ENCODE measurements around the gene NAE1. TPM values are rescaled to one million over a fixed set of nuclear protein-coding genes. Genes with fewer than 3 reads are reported as not detected.

NAE1 gene
- total RNA-seq, 2 donors from 2014 or later, result 93.9 to 121 TPM

GRCh38 chr16:66786551-66786950 is 44.2 kb downstream of the NAE1 start:
- no peak for DNase-seq (ENCODE audit: low spot score in 2 of 2)
- Mint-ChIP-seq H3K36me3 (no peaks in the 10 kb centered on the region), H3K9me3 (no peaks in the 10 kb centered on the region), H3K27ac (no peak overlapping the region)
- ATAC-seq, result no peak

- H3K27ac Mint-ChIP-seq, result no peak overlapping the region
- no peaks in the 10 kb centered on the region for H3K9me3 Mint-ChIP-seq
- no peaks in the 10 kb centered on the region for H3K36me3 Mint-ChIP-seq
- ATAC-seq (no peak), DNase-seq (ENCODE audit: low spot score in 2 of 2) (no peak)
These were observed 54.3 kb downstream of the NAE1 start for GRCh38 chr16:66776457-66776856.

- Mint-ChIP-seq H3K36me3 (no peaks in the 10 kb centered on the region), H3K9me3 (no peaks in the 10 kb centered on the region), H3K27ac (no peak overlapping the region)
- DNase-seq (ENCODE audit: low spot score in 2 of 2) (no peak), ATAC-seq (no peak)
These were observed 55.8 kb downstream of the NAE1 start for GRCh38 chr16:66774981-66775380.

- H3K36me3 Mint-ChIP-seq, result no peaks in the 10 kb centered on the region
- no peak overlapping the region for H3K27ac Mint-ChIP-seq
- no peaks in the 10 kb centered on the region for H3K9me3 Mint-ChIP-seq
- no peak for ATAC-seq
- DNase-seq (ENCODE audit: low spot score in 2 of 2), result no peak
These were observed 72.7 kb downstream of the NAE1 start for GRCh38 chr16:66758086-66758485.

GRCh38 chr16:66754819-66755218 is 76.0 kb downstream of the NAE1 start:
- H3K36me3 Mint-ChIP-seq, result peaks cover 0 to 19% of the 10 kb centered on the region in 2 donors
- H3K9me3 Mint-ChIP-seq, result no peaks in the 10 kb centered on the region
- DNase-seq (ENCODE audit: low spot score in 2 of 2) (no peak), ATAC-seq (no peak)
- no peak overlapping the region for H3K27ac Mint-ChIP-seq

GRCh38 chr16:66754211-66754610 is 76.6 kb downstream of the NAE1 start:
- DNase-seq (ENCODE audit: low spot score in 2 of 2) (no peak), ATAC-seq (no peak)
- H3K36me3 Mint-ChIP-seq, result peaks cover 0 to 19% of the 10 kb centered on the region in 2 donors
- H3K27ac Mint-ChIP-seq, result no peak overlapping the region
- no peaks in the 10 kb centered on the region for H3K9me3 Mint-ChIP-seq

- ATAC-seq (no peak), DNase-seq (ENCODE audit: low spot score in 2 of 2) (no peak)
- Mint-ChIP-seq H3K9me3 (no peaks in the 10 kb centered on the region), H3K27ac (no peak overlapping the region), H3K36me3 (peaks cover 0 to 19% of the 10 kb centered on the region in 2 donors)
These were observed 77.8 kb downstream of the NAE1 start for GRCh38 chr16:66752958-66753357.

Other genes starting within 250 kb of the NAE1 start
- 10 to 100 TPM; 40.0 to 74.0 TPM for gene CMTM3, start 226.3 kb downstream of the NAE1 start, total RNA-seq
- 1 to 10 TPM; 2.4 to 3.3 TPM for gene CMTM4, start 134.2 kb downstream of the NAE1 start, total RNA-seq
- gene DYNC1LI2, start 79.4 kb downstream of the NAE1 start, total RNA-seq, result 10 to 100 TPM; 51.6 to 61.4 TPM
- gene TERB1, start 29.4 kb downstream of the NAE1 start, total RNA-seq, result not detected
- not detected for gene CA7, start 13.4 kb upstream of the NAE1 start, total RNA-seq
- 10 to 100 TPM; 28.7 to 65.1 TPM for gene PDP2, start 49.5 kb upstream of the NAE1 start, total RNA-seq
- gene CDH16, start 87.9 kb upstream of the NAE1 start, total RNA-seq, result not detected
- 1 to 10 TPM in 1 of 2 donors, under 1 TPM in 1; 0.99 to 3.8 TPM for gene RRAD, start 94.6 kb upstream of the NAE1 start, total RNA-seq
- gene CIAO2B, start 103.4 kb upstream of the NAE1 start, total RNA-seq, result 100 to 1,000 TPM; 169 to 196 TPM
- 10 to 100 TPM; 26.2 to 29.8 TPM for gene CES2, start 104.5 kb upstream of the NAE1 start, total RNA-seq
- gene CES3, start 130.3 kb upstream of the NAE1 start, total RNA-seq, result 1 to 10 TPM in 1 of 2 donors, under 1 TPM in 1; 0.73 to 6.8 TPM
- 10 to 100 TPM in 1 of 2 donors, 1 to 10 TPM in 1; 8.2 to 21.3 TPM for gene CES4A, start 157.6 kb upstream of the NAE1 start, total RNA-seq
- gene CBFB, start 198.2 kb upstream of the NAE1 start, total RNA-seq, result 100 to 1,000 TPM; 119 to 124 TPM

All from activated naive CD4-positive, alpha-beta T cell treated with anti-CD3 and anti-CD28 coated beads, Interleukin-2, amount 50 U/mL, for 72 hours (primary cell).